Measurements from ENCODE around the gene RNGTT.

RNGTT gene

DNA sequence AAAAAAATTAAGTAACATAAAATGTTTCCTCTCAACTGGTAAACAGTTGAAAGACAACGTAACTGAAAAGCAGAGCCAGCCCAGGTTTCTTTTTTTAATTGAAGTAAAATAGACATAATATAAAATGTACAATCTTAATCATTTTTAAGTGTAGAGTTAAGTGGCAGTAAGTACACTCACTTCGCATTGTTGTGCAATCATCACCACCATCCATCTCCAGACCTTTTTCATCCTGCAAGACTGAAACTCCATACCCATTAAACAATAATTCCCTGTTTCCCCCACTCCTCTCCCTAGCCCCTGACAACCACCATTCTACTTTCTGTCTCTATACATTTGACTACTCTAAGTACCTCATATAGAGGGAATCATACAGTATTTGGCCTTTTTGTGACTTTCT, 395.7 kb downstream of the RNGTT start:
- TF ChIP-seq, protein P1, sequence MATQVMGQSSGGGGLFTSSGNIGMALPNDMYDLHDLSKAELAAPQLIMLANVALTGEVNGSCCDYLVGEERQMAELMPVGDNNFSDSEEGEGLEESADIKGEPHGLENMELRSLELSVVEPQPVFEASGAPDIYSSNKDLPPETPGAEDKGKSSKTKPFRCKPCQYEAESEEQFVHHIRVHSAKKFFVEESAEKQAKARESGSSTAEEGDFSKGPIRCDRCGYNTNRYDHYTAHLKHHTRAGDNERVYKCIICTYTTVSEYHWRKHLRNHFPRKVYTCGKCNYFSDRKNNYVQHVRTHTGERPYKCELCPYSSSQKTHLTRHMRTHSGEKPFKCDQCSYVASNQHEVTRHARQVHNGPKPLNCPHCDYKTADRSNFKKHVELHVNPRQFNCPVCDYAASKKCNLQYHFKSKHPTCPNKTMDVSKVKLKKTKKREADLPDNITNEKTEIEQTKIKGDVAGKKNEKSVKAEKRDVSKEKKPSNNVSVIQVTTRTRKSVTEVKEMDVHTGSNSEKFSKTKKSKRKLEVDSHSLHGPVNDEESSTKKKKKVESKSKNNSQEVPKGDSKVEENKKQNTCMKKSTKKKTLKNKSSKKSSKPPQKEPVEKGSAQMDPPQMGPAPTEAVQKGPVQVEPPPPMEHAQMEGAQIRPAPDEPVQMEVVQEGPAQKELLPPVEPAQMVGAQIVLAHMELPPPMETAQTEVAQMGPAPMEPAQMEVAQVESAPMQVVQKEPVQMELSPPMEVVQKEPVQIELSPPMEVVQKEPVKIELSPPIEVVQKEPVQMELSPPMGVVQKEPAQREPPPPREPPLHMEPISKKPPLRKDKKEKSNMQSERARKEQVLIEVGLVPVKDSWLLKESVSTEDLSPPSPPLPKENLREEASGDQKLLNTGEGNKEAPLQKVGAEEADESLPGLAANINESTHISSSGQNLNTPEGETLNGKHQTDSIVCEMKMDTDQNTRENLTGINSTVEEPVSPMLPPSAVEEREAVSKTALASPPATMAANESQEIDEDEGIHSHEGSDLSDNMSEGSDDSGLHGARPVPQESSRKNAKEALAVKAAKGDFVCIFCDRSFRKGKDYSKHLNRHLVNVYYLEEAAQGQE (IDR thresholded peaks at IDR 0.05; ENCODE audit: low read depth), result no peak
- TF ChIP-seq FOXM1 (IDR thresholded peaks at IDR 0.05; ENCODE audit: borderline replicate concordance, low read depth), result no peak
- no peak for TF ChIP-seq TCF12 (IDR thresholded peaks at IDR 0.05; ENCODE audit: low read depth)
- no peak for TF ChIP-seq EP300 (IDR thresholded peaks at IDR 0.05; ENCODE audit: borderline replicate concordance)
- TF ChIP-seq TEAD4 (IDR thresholded peaks at IDR 0.05), result no peak
- no peak for TF ChIP-seq CEBPB (IDR thresholded peaks at IDR 0.05)
- TF ChIP-seq EGR1 (IDR thresholded peaks at IDR 0.05), result no peak
- no peak for TF ChIP-seq CREB1 (IDR thresholded peaks at IDR 0.05; ENCODE audit: low read depth)
- TF ChIP-seq ZBTB7A (IDR thresholded peaks at IDR 0.05; ENCODE audit: low read depth), result no peak
- TF ChIP-seq, protein P2, sequence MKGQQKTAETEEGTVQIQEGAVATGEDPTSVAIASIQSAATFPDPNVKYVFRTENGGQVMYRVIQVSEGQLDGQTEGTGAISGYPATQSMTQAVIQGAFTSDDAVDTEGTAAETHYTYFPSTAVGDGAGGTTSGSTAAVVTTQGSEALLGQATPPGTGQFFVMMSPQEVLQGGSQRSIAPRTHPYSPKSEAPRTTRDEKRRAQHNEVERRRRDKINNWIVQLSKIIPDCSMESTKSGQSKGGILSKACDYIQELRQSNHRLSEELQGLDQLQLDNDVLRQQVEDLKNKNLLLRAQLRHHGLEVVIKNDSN (IDR thresholded peaks at IDR 0.05), result no peak
- no peak for TF ChIP-seq RAD21 (IDR thresholded peaks at IDR 0.05; ENCODE audit: low read depth)
- no peak for TF ChIP-seq TAF1 (IDR thresholded peaks at IDR 0.05; ENCODE audit: low read depth)
- no peak for TF ChIP-seq NFIC (IDR thresholded peaks at IDR 0.05)
- TF ChIP-seq YY1 (IDR thresholded peaks at IDR 0.05; ENCODE audit: low read depth), result no peak
- TF ChIP-seq, protein P3, sequence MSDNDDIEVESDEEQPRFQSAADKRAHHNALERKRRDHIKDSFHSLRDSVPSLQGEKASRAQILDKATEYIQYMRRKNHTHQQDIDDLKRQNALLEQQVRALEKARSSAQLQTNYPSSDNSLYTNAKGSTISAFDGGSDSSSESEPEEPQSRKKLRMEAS (IDR thresholded peaks at IDR 0.05), result no peak

DNA sequence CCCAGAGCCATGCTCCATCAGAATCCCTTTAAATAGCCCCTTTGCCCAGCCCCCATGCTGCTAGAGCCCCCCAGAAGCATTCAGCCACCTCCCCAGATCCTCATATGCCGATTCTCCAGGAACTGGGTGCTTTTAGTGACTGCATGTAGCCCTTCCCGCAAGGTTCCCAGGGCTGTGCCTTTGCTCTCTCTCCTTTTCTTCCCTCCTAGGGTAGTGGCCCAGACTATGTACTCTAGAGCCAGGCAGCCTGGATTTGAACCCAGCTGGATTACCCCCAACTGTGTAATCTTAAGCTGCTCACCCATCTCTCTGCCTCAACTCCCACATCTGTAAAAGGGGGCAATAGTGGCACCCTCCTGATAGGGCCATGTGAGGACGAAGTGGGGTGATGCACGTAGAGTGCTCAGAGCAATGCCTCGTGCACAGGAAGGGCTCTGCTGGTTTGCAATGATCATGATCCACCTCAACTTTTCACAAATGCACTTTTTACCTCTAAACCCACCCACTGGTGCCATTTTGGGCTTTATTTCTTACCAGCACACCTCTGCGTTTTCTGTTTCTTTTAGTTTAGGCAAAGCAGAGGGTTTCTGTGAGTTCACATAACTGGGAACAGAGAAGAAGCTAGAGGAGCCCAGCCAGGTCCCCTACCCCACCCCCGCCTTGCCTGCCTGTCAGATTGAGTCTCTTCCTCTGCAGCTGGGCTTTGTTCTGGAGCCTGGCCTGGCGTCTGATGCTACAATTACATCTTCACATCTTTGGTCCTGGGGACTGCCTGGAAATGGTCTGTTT, 396.5 kb downstream of the RNGTT start:
- TF ChIP-seq TAF1 (IDR thresholded peaks at IDR 0.05; ENCODE audit: low read depth), result no peak
- TF ChIP-seq NFIC (IDR thresholded peaks at IDR 0.05), result no peak
- TF ChIP-seq CREB1 (IDR thresholded peaks at IDR 0.05; ENCODE audit: low read depth), result no peak
- TF ChIP-seq, protein P1 (IDR thresholded peaks at IDR 0.05; ENCODE audit: low read depth), result no peak
- no peak for TF ChIP-seq TCF12 (IDR thresholded peaks at IDR 0.05; ENCODE audit: low read depth)
- no peak for TF ChIP-seq RAD21 (IDR thresholded peaks at IDR 0.05; ENCODE audit: low read depth)
- no peak for TF ChIP-seq YY1 (IDR thresholded peaks at IDR 0.05; ENCODE audit: low read depth)
- TF ChIP-seq, protein P2 (IDR thresholded peaks at IDR 0.05), result no peak
- TF ChIP-seq, protein P3 (IDR thresholded peaks at IDR 0.05), result no peak
- no peak for TF ChIP-seq CEBPB (IDR thresholded peaks at IDR 0.05)
- TF ChIP-seq FOXM1 (IDR thresholded peaks at IDR 0.05; ENCODE audit: borderline replicate concordance, low read depth), result no peak
- TF ChIP-seq ZBTB7A (IDR thresholded peaks at IDR 0.05; ENCODE audit: low read depth), result no peak
- TF ChIP-seq EGR1 (IDR thresholded peaks at IDR 0.05), result no peak
- TF ChIP-seq TEAD4 (IDR thresholded peaks at IDR 0.05), result no peak
- no peak for TF ChIP-seq EP300 (IDR thresholded peaks at IDR 0.05; ENCODE audit: borderline replicate concordance)

DNA sequence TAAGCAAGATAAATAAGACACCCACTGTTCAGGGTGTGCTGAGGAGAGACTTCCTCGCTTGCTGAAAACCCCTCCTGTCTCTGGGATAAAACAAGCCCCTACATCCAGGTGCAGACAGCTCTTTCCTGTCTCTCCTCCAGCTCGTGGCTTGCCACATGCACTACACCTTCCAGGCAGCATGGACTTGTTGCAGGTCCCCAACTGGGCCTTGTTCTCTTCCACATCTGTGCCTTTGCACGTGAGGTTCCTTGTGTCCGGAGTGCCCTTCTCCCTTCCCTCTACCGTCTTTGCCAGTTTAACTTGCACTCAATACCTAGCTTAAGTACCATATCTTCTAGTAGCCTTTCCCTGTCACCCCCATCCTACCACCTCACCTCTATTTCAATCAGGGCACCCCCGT, 397.6 kb downstream of the RNGTT start:
- no peak for TF ChIP-seq TAF1 (IDR thresholded peaks at IDR 0.05; ENCODE audit: low read depth)
- TF ChIP-seq NFIC (IDR thresholded peaks at IDR 0.05), result no peak
- TF ChIP-seq, protein P2 (IDR thresholded peaks at IDR 0.05), result no peak
- TF ChIP-seq YY1 (IDR thresholded peaks at IDR 0.05; ENCODE audit: low read depth), result no peak

DNA sequence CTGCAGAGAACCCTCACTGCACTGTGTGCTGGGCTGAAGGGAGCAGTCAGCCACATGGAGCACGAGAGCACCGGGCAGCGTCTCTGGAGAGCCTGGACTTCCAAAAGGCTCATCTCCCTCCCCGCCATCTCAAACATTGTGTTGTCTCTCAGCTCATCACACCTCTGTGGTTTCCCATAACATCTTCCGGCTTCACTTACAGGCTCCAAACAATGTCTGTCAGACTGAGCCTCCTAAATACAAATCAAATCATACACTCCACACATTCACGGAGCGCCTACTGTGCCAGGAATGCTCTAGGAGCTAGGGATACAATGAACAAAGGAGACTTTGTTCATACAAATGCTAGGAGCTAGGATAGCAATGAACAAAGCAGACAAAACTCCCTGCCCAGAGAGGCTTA, 398.0 kb downstream of the RNGTT start:
- no peak for TF ChIP-seq ZBTB7A (IDR thresholded peaks at IDR 0.05; ENCODE audit: low read depth)
- no peak for TF ChIP-seq TAF1 (IDR thresholded peaks at IDR 0.05; ENCODE audit: low read depth)

DNA sequence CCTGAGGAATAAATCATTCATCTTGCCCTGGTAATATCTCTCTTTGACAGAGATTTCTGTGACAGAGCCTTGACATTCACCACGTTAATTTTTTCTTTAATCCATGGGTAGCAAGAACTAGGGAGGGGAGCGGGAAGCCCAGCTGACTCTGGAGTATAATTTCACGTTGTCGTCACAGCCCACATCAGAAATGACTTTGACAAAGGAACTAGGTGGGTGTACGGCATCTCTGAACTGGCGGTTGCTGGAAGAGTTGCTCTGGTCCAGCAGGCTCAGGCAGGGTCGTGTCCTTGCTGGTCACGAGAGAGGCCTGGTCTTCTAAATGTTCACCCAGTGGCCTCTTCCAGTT, 400.2 kb downstream of the RNGTT start:
- TF ChIP-seq TAF1 (IDR thresholded peaks at IDR 0.05; ENCODE audit: low read depth) (no peak), FOXM1 (IDR thresholded peaks at IDR 0.05; ENCODE audit: borderline replicate concordance, low read depth) (no peak), CREB1 (IDR thresholded peaks at IDR 0.05; ENCODE audit: low read depth) (no peak)

All from Ishikawa (cell line).